H1 (cell line): ENCODE results near the gene MPIG6B. TPM values are rescaled to one million over a fixed set of nuclear protein-coding genes. Genes with fewer than 3 reads are reported as not detected.
A peak's percentile ranks its signal among the peaks of the same experiment; 100 is the strongest.

Experiments
- CTCF ChIA-PET: fragments of 300-600 bp; sonication (Branson Sonifier 250); formaldehyde crosslinking; loops from one replicate; lab custom pipeline; 2021; ENCODE audit not compliant: partially characterized antibody; lab: Charles Lee
- POLR2A ChIA-PET: fragments of 300-600 bp; sonication (Branson Sonifier 250); formaldehyde crosslinking; loops from one replicate; lab custom pipeline; 2021; ENCODE audit warnings: inconsistent platforms; ENCODE audit not compliant: partially characterized antibody; lab: Charles Lee
- DNase-seq, 2 experiments: peaks; one replicate each; pipeline versions ENCODE4 v3.0.0 to v3.0.0-alpha.2; 2010 to 2022; ENCODE audit warnings: low spot score in 2 of 2, low read depth in 1 of 2, mixed read lengths in 1 of 2
- FAIRE-seq: peaks from 2 replicates; lab custom pipeline; 2011; peaks lifted over from hg19 to GRCh38; lab: Jason Lieb, UNC
- H2AFZ ChIP-seq: 2 replicates; pipeline ENCODE4 v1.8.1; 2012; ENCODE audit warnings: low read length, inconsistent platforms
- H2AK5ac ChIP-seq: 2 replicates; pipeline ENCODE4 v1.6.1; 2013; ENCODE audit warnings: low read depth, low read length
- H2BK120ac ChIP-seq: replicated peaks from 2 replicates; pipeline ENCODE3; 2013; ENCODE audit warnings: low read depth, low read length, inconsistent platforms
- H2BK12ac ChIP-seq: 2 replicates; pipeline ENCODE4 v1.6.1; 2013; ENCODE audit warnings: low read depth, low read length
- H2BK15ac ChIP-seq: 2 replicates; pipeline ENCODE4 v1.6.1; 2013; ENCODE audit warnings: low read length
- H2BK20ac ChIP-seq: 2 replicates; pipeline ENCODE4 v1.6.1; 2013; ENCODE audit warnings: low read length
- H2BK5ac ChIP-seq: 2 replicates; pipeline ENCODE4 v1.6.1; 2013; ENCODE audit warnings: low read depth, low read length
- H3K14ac ChIP-seq: 2 replicates; pipeline ENCODE4 v1.6.1; 2013; ENCODE audit warnings: inconsistent platforms; ENCODE audit not compliant: insufficient read length
- H3K18ac ChIP-seq: 2 replicates; pipeline ENCODE4 v1.6.1; 2013; ENCODE audit warnings: low read length; ENCODE audit errors: extremely low read depth
- H3K23ac ChIP-seq: 2 replicates; pipeline ENCODE4 v1.6.1; 2013; ENCODE audit warnings: inconsistent platforms; ENCODE audit not compliant: insufficient read length
- H3K23me2 ChIP-seq: 2 replicates; pipeline ENCODE4 v1.6.1; 2013; ENCODE audit warnings: low read depth, low read length
- H3K27ac ChIP-seq: 2 replicates; pipeline ENCODE4 v1.6.1; 2011; ENCODE audit warnings: low read depth, low read length, inconsistent platforms
- H3K27me3 ChIP-seq, 4 experiments: replicated peaks in 1 of 4; 1 replicate in 1 of 4; 2 replicates in 3 of 4; pipeline versions ENCODE4 v1.6.1 to v1.8.1; 2011 to 2013; ENCODE audit warnings: low read length in 3 of 4, mild to moderate bottlenecking in 3 of 4, inconsistent platforms in 2 of 4, mixed read lengths in 2 of 4, moderate library complexity in 1 of 4; ENCODE audit not compliant: control insufficient read depth in 3 of 4, insufficient read depth in 3 of 4; ENCODE audit errors: extremely low read depth in 1 of 4
- H3K36me3 ChIP-seq, 4 experiments: 2 replicates each; pipeline versions ENCODE4 v1.6.1 to v1.8.1; 2011 to 2013; ENCODE audit warnings: mild to moderate bottlenecking in 4 of 4, low read length in 3 of 4, moderate library complexity in 2 of 4, control low read depth in 1 of 4, inconsistent platforms in 1 of 4; ENCODE audit not compliant: insufficient read depth in 4 of 4, control insufficient read depth in 2 of 4
- H3K4ac ChIP-seq: replicated peaks from 2 replicates; pipeline ENCODE3; 2013; ENCODE audit warnings: low read length, low read depth, mixed read lengths, inconsistent platforms; ENCODE audit not compliant: insufficient read length
- H3K4me1 ChIP-seq, 4 experiments: replicated peaks in 1 of 4; 1 replicate in 1 of 4; 2 replicates in 3 of 4; pipeline versions ENCODE4 v1.6.1 to v1.8.1; 2011 to 2013; ENCODE audit warnings: low read length in 3 of 4, inconsistent platforms in 2 of 4, mixed read lengths in 1 of 4; ENCODE audit not compliant: insufficient read depth in 4 of 4, control insufficient read depth in 3 of 4
- H3K4me2 ChIP-seq, 2 experiments: 2 replicates each; pipeline versions ENCODE4 v1.6.1 to v1.8.1; 2011 to 2013; ENCODE audit warnings: low read depth in 2 of 2, low read length in 2 of 2, control low read depth in 1 of 2, inconsistent platforms in 1 of 2, mild to moderate bottlenecking in 1 of 2; ENCODE audit not compliant: insufficient read depth in 1 of 2
- H3K4me3 ChIP-seq, 4 experiments: fragments of 200-600, 300-600 bp in 1 of 4; sonication (generic), shearing (Covaris generic), sonication (Bioruptor Twin) in 1 of 4; 2 replicates each; pipeline versions ENCODE4 v1.5.1 to v1.8.1; 2011 to 2016; ENCODE audit warnings: low read length in 4 of 4, low read depth in 3 of 4, control low read depth in 2 of 4, inconsistent platforms in 2 of 4, mild to moderate bottlenecking in 2 of 4, mixed read lengths in 1 of 4, moderate library complexity in 1 of 4; ENCODE audit not compliant: insufficient read depth in 2 of 4; ENCODE audit errors: extremely low read depth in 1 of 4
- H3K56ac ChIP-seq: replicated peaks from 2 replicates; pipeline ENCODE3; 2013; ENCODE audit warnings: low read depth, mild to moderate bottlenecking, mixed read lengths, low read length, inconsistent platforms; ENCODE audit not compliant: insufficient read length
- H3K79me1 ChIP-seq: 2 replicates; pipeline ENCODE4 v1.6.1; 2013; ENCODE audit warnings: low read depth, low read length, control low read depth
- H3K79me2 ChIP-seq, 2 experiments: 2 replicates each; pipeline versions ENCODE4 v1.6.1 to v1.8.1; 2012 to 2013; ENCODE audit warnings: low read length in 2 of 2, mild to moderate bottlenecking in 2 of 2, inconsistent platforms in 1 of 2; ENCODE audit not compliant: insufficient read depth in 2 of 2, control insufficient read depth in 1 of 2
- H3K9ac ChIP-seq, 4 experiments: replicated peaks in 1 of 4; 1 replicate in 1 of 4; 2 replicates in 3 of 4; pipeline versions ENCODE4 v1.6.1 to v1.8.1; 2011 to 2013; ENCODE audit warnings: low read depth in 3 of 4, low read length in 3 of 4, control low read depth in 2 of 4, mild to moderate bottlenecking in 2 of 4, moderate library complexity in 2 of 4, inconsistent platforms in 1 of 4; ENCODE audit errors: extremely low read depth in 1 of 4
- H3K9me3 ChIP-seq, 2 experiments: 2 replicates each; pipeline versions ENCODE4 v1.6.1 to v1.8.1; 2012 to 2013; ENCODE audit warnings: mild to moderate bottlenecking in 2 of 2, moderate library complexity in 2 of 2, control low read depth in 1 of 2, inconsistent platforms in 1 of 2, low read depth in 1 of 2, low read length in 1 of 2, mixed read lengths in 1 of 2; ENCODE audit not compliant: insufficient read depth in 2 of 2
- H4K20me1 ChIP-seq, 2 experiments: replicated peaks in 1 of 2; 2 replicates each; pipeline versions ENCODE3 to v1.8.1; 2011 to 2013; ENCODE audit warnings: inconsistent platforms in 2 of 2, low read length in 2 of 2, mild to moderate bottlenecking in 1 of 2; ENCODE audit not compliant: insufficient read depth in 2 of 2, control insufficient read depth in 1 of 2
- H4K5ac ChIP-seq: 2 replicates; pipeline ENCODE4 v1.6.1; 2013; ENCODE audit warnings: low read length, low read depth, mixed read lengths, inconsistent platforms; ENCODE audit not compliant: insufficient read length
- H4K8ac ChIP-seq: 2 replicates; pipeline ENCODE4 v1.8.0; 2013; ENCODE audit warnings: mild to moderate bottlenecking, moderate library complexity, low read length, inconsistent platforms; ENCODE audit not compliant: insufficient read depth; ENCODE audit errors: extremely low read depth
- H4K91ac ChIP-seq: replicated peaks from 2 replicates; pipeline ENCODE3; 2013; ENCODE audit warnings: low read length, mixed read lengths, inconsistent platforms; ENCODE audit not compliant: insufficient read length
- KDM4A ChIP-seq: IDR thresholded peaks from one replicate; pipeline ENCODE4 v1.7.1; 2012; ENCODE audit warnings: low read depth, mild to moderate bottlenecking, moderate library complexity, low read length, inconsistent platforms; ENCODE audit not compliant: severe bottlenecking
- POLR2A ChIP-seq, 2 experiments: IDR thresholded peaks; 1 replicate in 1 of 2; 2 replicates in 1 of 2; pipeline ENCODE4 v1.6.1; 2011; ENCODE audit warnings: low read depth in 2 of 2, low read length in 2 of 2, mild to moderate bottlenecking in 2 of 2; ENCODE audit errors: control extremely low read depth in 1 of 2
- RAD21 ChIP-seq, 2 experiments: IDR thresholded peaks in 1 of 2; conservative IDR thresholded peaks in 1 of 2; 2 replicates each; pipeline ENCODE4 v1.6.1; 2011; ENCODE audit warnings: low read depth in 2 of 2, low read length in 2 of 2, improper control_type of control experiment in 1 of 2, inconsistent platforms in 1 of 2, mild to moderate bottlenecking in 1 of 2, moderate library complexity in 1 of 2
- SAP30 ChIP-seq: fragments of 300-600 bp; sonication (generic); IDR thresholded peaks from 2 replicates; pipeline ENCODE4 v1.7.1; 2012; ENCODE audit warnings: low read length, moderate library complexity, mild to moderate bottlenecking, inconsistent platforms; ENCODE audit not compliant: insufficient read depth, insufficient replicate concordance
- SP1 ChIP-seq: IDR thresholded peaks from 2 replicates; pipeline ENCODE4 v1.6.1; 2011; ENCODE audit warnings: low read depth, low read length
- SP2 ChIP-seq: IDR thresholded peaks from 2 replicates; pipeline ENCODE4 v1.6.1; 2012; ENCODE audit warnings: mild to moderate bottlenecking, low read length, inconsistent platforms
- TEAD4 ChIP-seq: IDR thresholded peaks from 2 replicates; pipeline ENCODE4 v1.6.1; 2012; ENCODE audit warnings: low read depth, low read length, inconsistent platforms, mixed read lengths
- YY1 ChIP-seq: IDR thresholded peaks from 2 replicates; pipeline ENCODE4 v1.6.1; 2011; ENCODE audit warnings: low read depth, mild to moderate bottlenecking, low read length
- WGBS, 2 experiments: shearing (Covaris generic) in 1 of 2; methylation state at CpG; one replicate each; pipeline versions ENCODE4 v1.1.6 to v1.1.7; 2013 to 2015; ENCODE audit warnings: low lambda C conversion rate in 2 of 2, mixed read lengths in 2 of 2, inconsistent platforms in 1 of 2, low coverage in 1 of 2, missing lambda C conversion rate in 1 of 2; ENCODE audit not compliant: insufficient replicate concordance in 2 of 2, insufficient coverage in 1 of 2, insufficient read length in 1 of 2; ENCODE audit errors: extremely low coverage in 1 of 2, missing lambda C conversion rate in 1 of 2; 5-methylcytosine and 5-hydroxymethylcytosine counted together
- polyA plus RNA-seq, 7 experiments: library from polyadenylated mRNA; depleted of rRNA in 3 of 7; stranded (reverse) in 5 of 7; unstranded in 2 of 7; fragments of >200 nt in 5 of 7; fragments of 200-250 nt in 2 of 7; gene quantifications; 1 replicate in 5 of 7; 2 replicates in 1 of 7; 4 replicates in 1 of 7; pipeline versions ENCODE4 v1.2.1 to v1.2.3, GENCODE V29; 2011 to 2013; ENCODE audit warnings: missing spikeins in 2 of 7, mixed read lengths in 2 of 7
- total RNA-seq: library from RNA; stranded (reverse); fragmentation: NEBNext Ultra II Directional; extraction: Animal tissue kit (Norgen Biotek cat#: 25700); gene quantifications from 2 replicates; pipeline ENCODE4 v1.2.1, GENCODE V29; 2021
- TF ChIP-seq, protein P1 (sequence below): IDR thresholded peaks from 2 replicates; pipeline ENCODE4 v1.6.1; 2011; ENCODE audit warnings: low read length, improper control_type of control experiment

MPIG6B gene
- total and polyA plus RNA-seq, 2 of the 8 experiments (the other 6 are each of a cell fraction or from before 2014, with no cell fraction given), result 0.18 TPM; not detected in 1

- peaks cover 10 to 27% (median 17%) of the 10 kb centered on the region in 4 experiments for H3K36me3 ChIP-seq
- FAIRE-seq, result no peak
- peaks cover 8% of the 10 kb centered on the region; the same call in 1 of the 2 replicates for H3K79me1 ChIP-seq
- H3K4me1 ChIP-seq, result peaks cover 23 to 29% (median 25%) of the 10 kb centered on the region in 4 experiments
- H4K8ac ChIP-seq, result no peak overlapping the region
- no peak overlapping the region for H3K27ac ChIP-seq
- H2BK12ac ChIP-seq, result peak overlapping the region; percentile 35; the same call in 1 of the 2 replicates
- peak overlapping the region; percentile 61; the same call in 1 of the 2 replicates for H2BK15ac ChIP-seq
- peak overlapping the region; percentile 82 to 98 (median 92) for H3K4me3 ChIP-seq
- H3K9me3 ChIP-seq, result no peaks in the 10 kb centered on the region; a peak in 1 of 4 replicates
- no peaks in the 10 kb centered on the region for H3K27me3 ChIP-seq
- no peak overlapping the region for H4K5ac ChIP-seq
- DNase-seq, result no peak
- H2AK5ac ChIP-seq, result peak overlapping the region; percentile 57; the same call in 1 of the 2 replicates
- H3K79me2 ChIP-seq, result peaks cover 0 to 26% of the 10 kb centered on the region in 2 experiments; a peak in 2 of 4 replicates
- peak overlapping the region; percentile 60; the same call in 1 of the 2 replicates for H2BK5ac ChIP-seq
- 0 out of 7 replicates have a peak overlapping the region, but pooled peaks of 1 of the 4 experiments have one; percentile 66 for H3K9ac ChIP-seq
- POLR2A ChIA-PET, result interaction anchor here (0.8 to 8.7 kb wide), 16 partner anchors 12 to 195 kb away, joined by 3 to 73 read pairs (median 5); partner anchors contain the start of genes ABHD16A, DDX39B, HSPA1B and LSM2
- peak overlapping the region; percentile 20 for H4K91ac ChIP-seq
- TF ChIP-seq RAD21 (IDR thresholded peaks at IDR 0.05 in 1 of 2, conservative IDR thresholded peaks at IDR 0.05 in 1 of 2; ENCODE audit: low read depth in 2 of 2, low read length in 2 of 2) (no peak), KDM4A (no peak), SP2 (no peak), YY1 (no peak), TEAD4 (no peak), SP1 (no peak), POLR2A (IDR thresholded peaks at IDR 0.05; ENCODE audit: control extremely low read depth in 1 of 2, low read depth in 2 of 2, low read length in 2 of 2) (no peak), SAP30 (no peak)
- TF ChIP-seq, protein P1, sequence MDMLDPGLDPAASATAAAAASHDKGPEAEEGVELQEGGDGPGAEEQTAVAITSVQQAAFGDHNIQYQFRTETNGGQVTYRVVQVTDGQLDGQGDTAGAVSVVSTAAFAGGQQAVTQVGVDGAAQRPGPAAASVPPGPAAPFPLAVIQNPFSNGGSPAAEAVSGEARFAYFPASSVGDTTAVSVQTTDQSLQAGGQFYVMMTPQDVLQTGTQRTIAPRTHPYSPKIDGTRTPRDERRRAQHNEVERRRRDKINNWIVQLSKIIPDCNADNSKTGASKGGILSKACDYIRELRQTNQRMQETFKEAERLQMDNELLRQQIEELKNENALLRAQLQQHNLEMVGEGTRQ, result no peak
- TF ChIP-seq, all 59 proteins: peak for 0
- WGBS, 2 experiments, result 44% methylated on average over 10 of the region's 10 CpGs; no CpG with 5 or more reads in 1 of the 2 experiments
- CTCF ChIA-PET, result interaction anchor here (0.5 to 5.9 kb wide), 20 partner anchors 8 to 382 kb away, joined by 3 to 52 read pairs (median 3); partner anchors contain the start of genes APOM and DDAH2
- H2AFZ ChIP-seq, result no peak overlapping the region
- H3K14ac ChIP-seq, result no peak overlapping the region
- H3K56ac ChIP-seq, result no peak overlapping the region
- peak overlapping the region; percentile 60 for H3K18ac ChIP-seq
- peak overlapping the region; percentile 29 for H2BK120ac ChIP-seq
- H3K23ac ChIP-seq, result no peak overlapping the region
- H4K20me1 ChIP-seq, result peaks cover 4% of the 10 kb centered on the region in 2 experiments
- H2BK20ac ChIP-seq, result no peak overlapping the region; the same call in 1 of the 2 replicates
- H3K23me2 ChIP-seq, result peaks cover 20% of the 10 kb centered on the region
- peak overlapping the region; percentile 78 to 99 for H3K4me2 ChIP-seq
- peak overlapping the region; percentile 11 for H3K4ac ChIP-seq
Measured at GRCh38 chr6:31736768-31737314, 13.7 kb downstream of the MPIG6B start.
